HG02981 (cell line): ENCODE measurements around the gene TSHZ3.

ENCODE experiments used
- ATAC-seq: cut with Tn5 transposase; IDR thresholded peaks from one replicate; pipeline ENCODE4 v1.9.1; 2021; ENCODE audit warnings: mild to moderate bottlenecking, moderate library complexity; ENCODE audit not compliant: unreplicated experiment

TSHZ3 gene

GRCh38 chr19:31339411-31339810 lies 9.8 kb downstream of the TSHZ3 start:
- ATAC-seq, result no peak

- ATAC-seq, result no peak
Observed at GRCh38 chr19:31338069-31338776, 11.0 kb downstream of the TSHZ3 start.

GRCh38 chr19:31337008-31337914 lies 12.0 kb downstream of the TSHZ3 start:
- no peak for ATAC-seq

GRCh38 chr19:31335716-31336115 lies 13.5 kb downstream of the TSHZ3 start:
- ATAC-seq, result no peak

- no peak for ATAC-seq
Observed at GRCh38 chr19:31334849-31335624, 14.2 kb downstream of the TSHZ3 start.

- ATAC-seq, result no peak
Observed at GRCh38 chr19:31334101-31334848, 15.0 kb downstream of the TSHZ3 start.

- ATAC-seq, result no peak
Observed at GRCh38 chr19:31332096-31332495, 17.1 kb downstream of the TSHZ3 start.

GRCh38 chr19:31331536-31331935 lies 17.7 kb downstream of the TSHZ3 start:
- ATAC-seq, result no peak

GRCh38 chr19:31330761-31331160 lies 18.5 kb downstream of the TSHZ3 start:
- ATAC-seq, result no peak

GRCh38 chr19:31330237-31330636 lies 19.0 kb downstream of the TSHZ3 start:
- no peak for ATAC-seq

- ATAC-seq, result no peak
Observed at GRCh38 chr19:31329819-31330218, 19.4 kb downstream of the TSHZ3 start.

- ATAC-seq, result no peak
Observed at GRCh38 chr19:31328238-31328637, 21.0 kb downstream of the TSHZ3 start.

- no peak for ATAC-seq
Observed at GRCh38 chr19:31326329-31327028, 22.8 kb downstream of the TSHZ3 start.

GRCh38 chr19:31325342-31325741 lies 23.9 kb downstream of the TSHZ3 start:
- ATAC-seq, result no peak

GRCh38 chr19:31319465-31319864 lies 29.8 kb downstream of the TSHZ3 start:
- ATAC-seq, result no peak

GRCh38 chr19:31318790-31319425 lies 30.3 kb downstream of the TSHZ3 start:
- ATAC-seq, result no peak

GRCh38 chr19:31317570-31317969 lies 31.7 kb downstream of the TSHZ3 start:
- no peak for ATAC-seq

GRCh38 chr19:31317093-31317492 lies 32.1 kb downstream of the TSHZ3 start:
- no peak for ATAC-seq

GRCh38 chr19:31316201-31316951 lies 32.9 kb downstream of the TSHZ3 start:
- ATAC-seq, result no peak
